ENCODE data around the gene ZSCAN21. TPM values are rescaled to one million over a fixed set of nuclear protein-coding genes. Genes with fewer than 3 reads are reported as not detected.
A peak's percentile ranks its signal among the peaks of the same experiment; 100 is the strongest.

The ZSCAN21 gene
- total RNA-seq, 2 donors from 2014 or later, result 3.7 to 6.5 TPM

DNA sequence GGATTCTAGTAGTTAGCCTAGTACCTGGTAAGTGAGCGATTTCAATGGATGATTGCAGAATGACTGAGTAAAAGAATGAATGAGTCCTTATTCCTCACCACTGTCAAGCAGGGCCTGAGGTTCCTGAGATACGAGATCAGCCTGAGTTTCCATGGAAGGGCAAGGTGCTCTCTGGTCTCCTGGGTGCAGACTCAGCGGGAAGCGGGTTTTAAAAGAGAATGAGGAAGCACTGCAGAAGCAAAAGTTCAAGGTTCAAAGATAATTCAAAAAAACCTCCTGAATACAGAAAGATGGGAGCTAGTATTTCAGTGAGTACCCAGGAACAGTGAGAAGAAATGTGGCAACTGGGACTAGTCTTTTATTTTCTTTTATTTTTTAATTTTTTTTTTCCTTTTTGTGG is 27.6 kb downstream of the ZSCAN21 start:
- Mint-ChIP-seq H3K4me1 (peaks cover 16% of the 10 kb centered on the region), H3K36me3 (ENCODE audit: low read depth) (peaks cover 78% of the 10 kb centered on the region), H3K9me3 (peaks cover 3% of the 10 kb centered on the region), H3K27ac (no peak overlapping the region), H3K4me3 (no peak overlapping the region), H3K27me3 (no peaks in the 10 kb centered on the region)
- no peak for ATAC-seq (replicated peaks)

DNA sequence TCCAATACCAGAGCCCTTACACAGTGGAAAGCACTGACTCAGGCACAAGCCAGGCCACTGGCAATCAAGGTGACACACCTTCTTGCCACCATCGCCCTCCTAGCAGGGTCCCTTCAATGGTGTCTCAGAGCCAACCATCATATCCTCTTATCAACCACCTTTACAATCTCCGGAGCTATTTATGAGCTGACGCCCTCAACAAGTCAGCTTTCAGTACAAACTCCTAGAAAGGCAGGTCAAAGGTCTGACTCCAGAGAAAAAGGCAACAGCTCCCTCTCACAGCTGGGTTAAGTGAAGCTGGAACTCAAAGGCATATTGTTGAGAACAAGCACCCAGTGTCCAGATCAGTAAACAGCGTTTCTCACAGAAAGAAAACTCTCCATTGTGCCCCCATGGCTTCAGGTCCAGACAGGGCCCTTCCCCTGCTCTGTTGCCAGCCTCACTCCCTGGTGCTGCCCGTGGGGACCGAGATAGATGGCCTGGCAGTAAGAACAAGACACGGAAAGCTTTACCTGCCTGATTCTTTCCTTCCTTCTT is 29.5 kb downstream of the ZSCAN21 start:
- Mint-ChIP-seq H3K4me3 (no peak overlapping the region), H3K27ac (no peak overlapping the region)

DNA sequence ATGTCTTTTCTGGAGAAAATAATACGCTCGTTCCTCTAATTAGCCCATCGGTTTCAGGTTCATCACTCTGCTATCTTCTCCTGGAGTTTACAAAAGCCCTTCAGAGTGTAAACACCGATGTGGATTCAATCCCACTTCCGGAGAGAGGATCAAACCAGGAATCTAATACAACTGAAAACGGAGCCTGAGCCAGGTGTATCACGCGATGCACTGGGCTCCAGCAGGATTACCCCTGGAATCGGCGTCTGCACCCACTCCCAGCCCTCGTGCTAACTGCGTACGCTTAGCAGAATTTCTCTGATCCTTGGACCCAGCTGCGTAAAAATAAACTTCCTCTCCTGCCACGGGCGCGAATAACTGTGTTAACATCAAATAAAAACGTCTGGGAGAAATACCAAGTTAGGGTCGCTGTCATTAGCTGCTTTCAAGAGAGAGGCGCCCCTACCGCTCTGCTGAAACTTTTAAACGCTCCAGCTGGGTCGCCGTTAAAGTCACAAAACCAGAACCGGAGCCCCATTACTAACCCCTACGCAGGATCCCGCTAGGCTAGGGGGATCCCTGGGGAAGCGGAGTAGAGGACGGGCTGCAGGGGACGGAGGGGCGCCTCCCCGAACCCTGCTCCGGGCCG is 31.4 kb downstream of the ZSCAN21 start:
- H3K9me3 Mint-ChIP-seq, result no peaks in the 10 kb centered on the region
- H3K27ac Mint-ChIP-seq, result peak overlapping the region; percentile 92
- peak overlapping the region; percentile 89 for H3K4me3 Mint-ChIP-seq
- H3K36me3 Mint-ChIP-seq (ENCODE audit: low read depth), result peaks cover 39% of the 10 kb centered on the region
- ATAC-seq (replicated peaks), result no peak
- H3K4me1 Mint-ChIP-seq, result peaks cover 19% of the 10 kb centered on the region
- H3K27me3 Mint-ChIP-seq, result no peaks in the 10 kb centered on the region

More for the DNA sequence above, 29.5 kb downstream of the ZSCAN21 start:
- Mint-ChIP-seq H3K4me1 (peaks cover 19% of the 10 kb centered on the region), H3K9me3 (no peaks in the 10 kb centered on the region), H3K27me3 (no peaks in the 10 kb centered on the region), H3K36me3 (ENCODE audit: low read depth) (peaks cover 59% of the 10 kb centered on the region)
- no peak for ATAC-seq (replicated peaks)

DNA sequence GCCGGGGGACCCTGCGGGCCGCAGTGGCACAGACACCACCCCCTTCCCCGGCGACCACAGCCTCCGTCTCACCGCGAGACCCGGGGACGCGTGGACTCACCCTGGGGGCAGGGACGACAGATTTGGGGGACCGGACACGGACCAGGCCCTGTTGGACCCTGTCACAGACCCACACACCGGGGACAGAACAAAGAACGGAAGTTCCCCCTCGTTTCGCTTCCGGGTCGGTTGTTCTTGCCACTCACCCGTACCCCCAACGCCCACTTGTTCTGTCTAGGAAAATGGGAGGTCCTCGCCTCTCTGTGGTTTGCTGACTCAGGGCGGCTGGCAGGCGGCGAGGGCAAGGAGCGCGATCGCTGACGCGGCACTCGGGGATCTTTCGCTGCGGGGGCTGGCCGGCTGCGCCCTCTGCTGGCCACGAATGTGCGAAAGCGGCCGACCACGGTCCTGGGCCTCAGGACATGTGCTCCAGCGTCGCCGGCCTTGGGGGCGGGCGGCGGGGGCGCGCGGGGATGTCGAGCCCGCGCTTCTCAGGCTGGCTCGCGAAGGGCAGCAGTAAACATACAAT is 32.0 kb downstream of the ZSCAN21 start, which contains the start of gene ZNF3:
Gene ZNF3, minus strand, starts transcription at position 189 of the 568 bp plus-strand sequence. CDS start 4,366 bp downstream, outside the sequence.
- H3K4me3 Mint-ChIP-seq, result peak within 1 kb of the TSS; percentile 89
- H3K4me1 Mint-ChIP-seq, result peaks cover 19% of the 10 kb centered on the region
- H3K27me3 Mint-ChIP-seq, result no peaks in the 10 kb centered on the region
- peak within 1 kb of the TSS; percentile 92 for H3K27ac Mint-ChIP-seq
- ATAC-seq (replicated peaks), result peak; percentile 89
- H3K9me3 Mint-ChIP-seq, result no peaks in the 10 kb centered on the region
- peaks cover 33% of the 10 kb centered on the region for H3K36me3 Mint-ChIP-seq (ENCODE audit: low read depth)

- no peak for ATAC-seq (replicated peaks)
- Mint-ChIP-seq H3K9me3 (no peaks in the 10 kb centered on the region), H3K27ac (peak overlapping the region; percentile 92), H3K4me1 (peaks cover 19% of the 10 kb centered on the region), H3K4me3 (peak overlapping the region; percentile 89), H3K27me3 (no peaks in the 10 kb centered on the region), H3K36me3 (ENCODE audit: low read depth) (peaks cover 24% of the 10 kb centered on the region)
These were observed 33.4 kb downstream of the ZSCAN21 start for GRCh38 chr7:100082978-100083377.

- H3K9me3 Mint-ChIP-seq, result no peaks in the 10 kb centered on the region
- ATAC-seq (replicated peaks), result no peak
- peaks cover 21% of the 10 kb centered on the region for H3K4me1 Mint-ChIP-seq
- no peak overlapping the region for H3K4me3 Mint-ChIP-seq
- no peak overlapping the region for H3K27ac Mint-ChIP-seq
- no peaks in the 10 kb centered on the region for H3K27me3 Mint-ChIP-seq
- H3K36me3 Mint-ChIP-seq (ENCODE audit: low read depth), result peaks cover 24% of the 10 kb centered on the region
These were observed 35.9 kb downstream of the ZSCAN21 start for GRCh38 chr7:100085515-100085914.

GRCh38 chr7:100087055-100087750 is 37.6 kb downstream of the ZSCAN21 start:
- Mint-ChIP-seq H3K27me3 (no peaks in the 10 kb centered on the region), H3K36me3 (ENCODE audit: low read depth) (peaks cover 35% of the 10 kb centered on the region), H3K4me3 (peak overlapping the region; percentile 19), H3K27ac (no peak overlapping the region), H3K9me3 (no peaks in the 10 kb centered on the region), H3K4me1 (peaks cover 21% of the 10 kb centered on the region)
- no peak for ATAC-seq (replicated peaks)

- Mint-ChIP-seq H3K27ac (peak overlapping the region; percentile 94), H3K4me3 (peak overlapping the region; percentile 93), H3K27me3 (no peaks in the 10 kb centered on the region), H3K36me3 (ENCODE audit: low read depth) (peaks cover 45% of the 10 kb centered on the region), H3K4me1 (peaks cover 18% of the 10 kb centered on the region), H3K9me3 (no peaks in the 10 kb centered on the region)
- no peak for ATAC-seq (replicated peaks)
These were observed 38.6 kb downstream of the ZSCAN21 start for GRCh38 chr7:100088095-100088620.

DNA sequence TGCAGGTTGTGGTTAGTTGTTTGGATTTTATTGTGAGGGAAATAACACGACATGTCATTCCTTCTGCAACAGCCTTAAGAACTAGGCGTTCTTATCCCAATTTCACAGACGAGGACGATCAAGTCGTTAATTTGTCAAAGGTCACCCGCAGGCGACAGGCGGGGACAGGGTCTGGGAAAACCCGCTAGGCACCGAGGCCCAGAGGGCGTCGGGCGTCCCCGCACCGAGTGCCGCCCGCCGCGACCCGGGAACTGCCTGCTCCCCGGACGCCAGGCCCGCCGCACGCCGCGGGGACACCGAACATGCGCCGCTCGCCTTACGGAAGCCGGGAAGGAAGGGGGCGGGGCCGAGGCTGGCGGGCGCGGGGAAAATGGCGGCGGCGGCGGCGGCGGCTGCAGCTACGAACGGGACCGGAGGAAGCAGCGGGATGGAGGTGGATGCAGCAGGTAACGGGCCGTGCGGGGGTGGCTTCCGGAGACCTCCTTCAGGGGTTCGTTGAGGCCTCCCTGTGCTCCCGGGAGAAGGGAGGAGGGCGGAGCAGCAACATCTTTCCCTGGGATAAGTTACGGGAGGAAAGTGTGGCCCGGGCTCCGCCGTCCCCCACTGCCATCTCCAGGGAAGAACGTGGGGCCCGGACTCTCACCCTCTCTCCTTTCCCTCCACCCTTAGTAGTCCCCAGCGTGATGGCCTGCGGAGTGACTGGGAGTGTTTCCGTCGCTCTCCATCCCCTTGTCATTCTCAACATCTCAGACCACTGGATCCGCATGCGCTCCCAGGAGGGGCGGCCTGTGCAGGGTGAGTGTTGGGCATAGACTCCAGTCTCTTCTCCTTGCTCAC is 39.3 kb downstream of the ZSCAN21 start, which contains the start of gene COPS6:
Gene COPS6, plus strand, starts transcription at position 349 of the 837 bp plus-strand sequence. Its CDS starts 22 bp downstream, at position 371.
- peak; percentile 84 for ATAC-seq (replicated peaks)
- Mint-ChIP-seq H3K9me3 (no peaks in the 10 kb centered on the region), H3K4me1 (peaks cover 18% of the 10 kb centered on the region), H3K27me3 (no peaks in the 10 kb centered on the region), H3K27ac (peak within 1 kb of the TSS; percentile 94), H3K36me3 (ENCODE audit: low read depth) (peaks cover 52% of the 10 kb centered on the region), H3K4me3 (peak within 1 kb of the TSS; percentile 93)

DNA sequence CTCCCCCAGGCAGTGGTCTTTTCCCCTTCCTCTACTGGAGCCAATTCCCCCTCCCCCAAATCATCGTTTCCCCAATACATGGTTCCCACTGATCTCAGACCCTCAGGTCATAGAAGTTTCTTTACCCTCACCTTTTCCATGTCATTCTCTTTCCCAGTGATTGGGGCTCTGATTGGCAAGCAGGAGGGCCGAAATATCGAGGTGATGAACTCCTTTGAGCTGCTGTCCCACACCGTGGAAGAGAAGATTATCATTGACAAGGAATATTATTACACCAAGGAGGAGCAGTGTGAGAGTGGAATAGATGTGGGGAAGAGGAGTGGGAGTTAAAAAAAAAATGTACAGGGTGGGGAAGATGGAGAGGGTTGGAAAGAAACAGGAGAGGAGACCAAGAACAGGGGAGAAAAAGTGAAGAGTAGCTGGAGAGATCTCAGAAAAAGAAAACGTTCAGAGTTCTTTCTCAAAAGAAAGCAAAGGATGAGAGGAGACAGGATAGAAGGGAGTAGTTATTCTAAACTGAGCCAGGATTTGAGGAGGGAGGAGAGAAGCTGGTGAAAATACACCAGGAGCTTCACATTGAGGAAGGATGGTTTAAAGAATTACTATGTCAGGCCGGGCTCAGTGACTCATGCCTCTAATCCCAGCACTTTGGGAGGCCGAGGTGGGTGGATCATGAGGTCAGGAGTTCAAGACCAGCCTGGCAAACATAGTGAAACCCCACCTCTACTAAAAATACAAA is 40.1 kb downstream of the ZSCAN21 start:
- ATAC-seq (replicated peaks), result no peak
- peak overlapping the region; percentile 93 for H3K4me3 Mint-ChIP-seq
- H3K27me3 Mint-ChIP-seq, result no peaks in the 10 kb centered on the region
- no peaks in the 10 kb centered on the region for H3K9me3 Mint-ChIP-seq
- peak overlapping the region; percentile 94 for H3K27ac Mint-ChIP-seq
- H3K4me1 Mint-ChIP-seq, result peaks cover 18% of the 10 kb centered on the region
- H3K36me3 Mint-ChIP-seq (ENCODE audit: low read depth), result peaks cover 60% of the 10 kb centered on the region

- Mint-ChIP-seq H3K4me1 (peaks cover 18% of the 10 kb centered on the region), H3K9me3 (no peaks in the 10 kb centered on the region), H3K4me3 (peak overlapping the region; percentile 93), H3K27me3 (no peaks in the 10 kb centered on the region), H3K36me3 (ENCODE audit: low read depth) (peaks cover 71% of the 10 kb centered on the region), H3K27ac (peak overlapping the region; percentile 63)
- ATAC-seq (replicated peaks), result no peak
These were observed 41.2 kb downstream of the ZSCAN21 start for GRCh38 chr7:100090527-100091410.

DNA sequence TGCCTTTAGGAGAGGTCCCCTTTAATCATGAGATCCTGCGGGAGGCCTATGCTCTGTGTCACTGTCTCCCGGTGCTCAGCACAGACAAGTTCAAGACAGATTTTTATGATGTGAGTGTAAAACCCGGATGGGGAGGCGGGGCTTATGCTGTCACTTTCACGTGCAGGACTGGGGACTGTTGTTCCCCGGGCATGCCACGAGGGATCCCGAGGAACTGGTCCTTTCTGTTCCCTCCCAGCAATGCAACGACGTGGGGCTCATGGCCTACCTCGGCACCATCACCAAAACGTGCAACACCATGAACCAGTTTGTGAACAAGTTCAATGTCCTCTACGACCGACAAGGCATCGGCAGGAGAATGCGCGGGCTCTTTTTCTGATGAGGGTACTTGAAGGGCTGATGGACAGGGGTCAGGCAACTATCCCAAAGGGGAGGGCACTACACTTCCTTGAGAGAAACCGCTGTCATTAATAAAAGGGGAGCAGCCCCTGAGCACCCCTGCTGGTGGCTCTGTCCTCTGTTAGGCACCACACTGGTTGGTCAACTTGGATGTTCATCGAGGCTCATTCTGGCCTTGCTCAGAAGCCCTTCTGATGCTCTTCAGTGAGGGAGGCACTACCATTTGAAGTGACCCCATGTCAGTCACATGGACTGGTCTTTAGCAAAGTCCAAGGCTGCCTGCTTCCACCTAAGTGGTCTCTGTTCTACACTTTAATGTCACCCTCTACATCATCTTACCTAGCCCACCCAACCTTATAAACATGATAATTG is 42.0 kb downstream of the ZSCAN21 start:
- Mint-ChIP-seq H3K9me3 (no peaks in the 10 kb centered on the region), H3K27ac (peak overlapping the region; percentile 63), H3K4me1 (peaks cover 18% of the 10 kb centered on the region), H3K36me3 (ENCODE audit: low read depth) (peaks cover 79% of the 10 kb centered on the region), H3K4me3 (no peak overlapping the region), H3K27me3 (no peaks in the 10 kb centered on the region)
- no peak for ATAC-seq (replicated peaks)

Data from activated T-helper 17 cell treated with anti-CD3 and anti-CD28 coated beads, Interleukin-2, amount 50 U/mL, for 72 hours (primary cell).